ENCODE results near the gene TNNC2. TPM values are rescaled to one million over a fixed set of nuclear protein-coding genes. Genes with fewer than 3 reads are reported as not detected.

TNNC2 gene
- total and polyA plus RNA-seq, 9 of the 15 experiments (the other 6 are each of a cell fraction or from before 2014, with no cell fraction given), result not detected

- TF ChIP-seq CEBPZ (IDR thresholded peaks at IDR 0.05; ENCODE audit: borderline replicate concordance, low read depth, low read length) (no peak), ZFPM2 (CRISPR knock-in tag; IDR thresholded peaks at IDR 0.05) (no peak), CHD7 (IDR thresholded peaks at IDR 0.05; ENCODE audit: low read depth, low read length) (no peak), MEF2A (IDR thresholded peaks at IDR 0.05; ENCODE audit: control insufficient read depth, low read depth, low read length) (no peak), TCF15 (CRISPR knock-in tag; IDR thresholded peaks at IDR 0.05) (no peak), RNF219 (CRISPR knock-in tag; IDR thresholded peaks at IDR 0.05) (no peak), KAT2B (IDR thresholded peaks at IDR 0.05; ENCODE audit: low read depth, low read length) (no peak)
Observed at GRCh38 chr20:45850926-45851325, 23.8 kb upstream of the TNNC2 start (continued).

Data from K562 (cell line).